ENCODE results near the gene KCNIP2. TPM values are rescaled to one million over a fixed set of nuclear protein-coding genes. Genes with fewer than 3 reads are reported as not detected.

Gene KCNIP2
- total RNA-seq, 4 donors from 2014 or later = 0.32 to 1.7 (median 0.54) TPM

GRCh38 chr10:101780187-101780817 lies 63.3 kb downstream of the KCNIP2 start:
- intact Hi-C loops (cut with DNase I) = loop anchor here (5.0 kb wide), 3 partner anchors 37 to 227 kb away; partner anchors contain the start of gene OGA

GRCh38 chr10:101779544-101780186 lies 63.9 kb downstream of the KCNIP2 start:
- WGBS = 6% methylated on average over 19 of the region's 51 CpGs
- Histone ChIP-seq H3K9me3 (no peaks in the 10 kb centered on the region), H3K27me3 (peaks cover 8 to 52% (median 31%) of the 10 kb centered on the region in 4 donors), H3K27ac (replicated peaks in 1 of 4) (no peak overlapping the region), H3K4me1 (peaks cover 54 to 82% (median 77%) of the 10 kb centered on the region in 4 donors), H3K4me3 (peak overlapping the region; percentile 45 to 59 (median 51)), H3K36me3 (peaks cover 0 to 8% (median 7%) of the 10 kb centered on the region in 4 donors)
- intact Hi-C loops (cut with DNase I) = loop anchor here (5.0 to 10.0 kb wide), 4 partner anchors 38 to 565 kb away; partner anchors contain the start of gene OGA
- TF ChIP-seq POLR2A (IDR thresholded peaks at IDR 0.05; ENCODE audit: low read depth) (no peak), POLR2AphosphoS5 (IDR thresholded peaks at IDR 0.05) (peak in 1 of 2 donors; percentile 26), EP300 (IDR thresholded peaks at IDR 0.05) (no peak), CTCF (IDR thresholded peaks at IDR 0.05) (peak in 2 of 3 experiments; percentile 68 to 83)
- DNase-seq (ENCODE audit: extremely low spot score) = no peak

More at GRCh38 chr10:101780187-101780817, 63.3 kb downstream of the KCNIP2 start:
- no peak for DNase-seq (ENCODE audit: extremely low spot score)
- Histone ChIP-seq H3K9me3 (no peaks in the 10 kb centered on the region), H3K4me1 (peaks cover 49 to 79% (median 72%) of the 10 kb centered on the region in 4 donors), H3K4me3 (peak overlapping the region; percentile 45 to 59 (median 51)), H3K27ac (replicated peaks in 1 of 4) (no peak overlapping the region), H3K27me3 (peaks cover 3 to 46% (median 25%) of the 10 kb centered on the region in 4 donors), H3K36me3 (peaks cover 0 to 15% (median 14%) of the 10 kb centered on the region in 4 donors)
- TF ChIP-seq EP300 (IDR thresholded peaks at IDR 0.05) (no peak), POLR2A (IDR thresholded peaks at IDR 0.05; ENCODE audit: low read depth) (no peak), POLR2AphosphoS5 (IDR thresholded peaks at IDR 0.05) (no peak), CTCF (IDR thresholded peaks at IDR 0.05) (no peak)
- WGBS = 23% methylated on average over 16 of the region's 17 CpGs

GRCh38 chr10:101778781-101779543 lies 64.6 kb downstream of the KCNIP2 start:
- H3K36me3 ChIP-seq = peaks cover 0 to 1% (median under 1%) of the 10 kb centered on the region in 4 donors
- DNase-seq (ENCODE audit: extremely low spot score) = no peak
- peaks cover 8 to 59% (median 38%) of the 10 kb centered on the region in 4 donors for H3K27me3 ChIP-seq
- H3K9me3 ChIP-seq = no peaks in the 10 kb centered on the region
- TF ChIP-seq CTCF (IDR thresholded peaks at IDR 0.05) = no peak
- TF ChIP-seq POLR2A (IDR thresholded peaks at IDR 0.05; ENCODE audit: low read depth) = no peak
- no peak for TF ChIP-seq POLR2AphosphoS5 (IDR thresholded peaks at IDR 0.05)
- no peak for TF ChIP-seq EP300 (IDR thresholded peaks at IDR 0.05)
- 15% methylated on average over 52 of the region's 58 CpGs for WGBS
- intact Hi-C loops (cut with DNase I) = loop anchor here (10.0 kb wide), 1 partner anchor 564 kb away; no protein-coding TSS in a partner anchor
- peak overlapping the region; percentile 45 to 59 (median 51) for H3K4me3 ChIP-seq
- no peak overlapping the region for H3K27ac ChIP-seq (replicated peaks in 1 of 4)
- H3K4me1 ChIP-seq = peaks cover 54 to 82% (median 79%) of the 10 kb centered on the region in 4 donors

- peaks cover 12 to 66% (median 44%) of the 10 kb centered on the region in 4 donors for H3K27me3 ChIP-seq
- no peak overlapping the region for H3K27ac ChIP-seq (replicated peaks in 1 of 4)
- peak overlapping the region in 1 of 4 donors; percentile 51 for H3K4me3 ChIP-seq
- H3K4me1 ChIP-seq = peaks cover 48 to 81% (median 80%) of the 10 kb centered on the region in 4 donors
- no peaks in the 10 kb centered on the region for H3K36me3 ChIP-seq
- 68% methylated on average over 12 of the region's 12 CpGs for WGBS
- no peak for DNase-seq (ENCODE audit: extremely low spot score)
- intact Hi-C loops (cut with DNase I) = loop anchor here (10.0 kb wide), 1 partner anchor 563 kb away; no protein-coding TSS in a partner anchor
- no peak for TF ChIP-seq POLR2AphosphoS5 (IDR thresholded peaks at IDR 0.05)
- no peak for TF ChIP-seq EP300 (IDR thresholded peaks at IDR 0.05)
- no peak for TF ChIP-seq POLR2A (IDR thresholded peaks at IDR 0.05; ENCODE audit: low read depth)
- TF ChIP-seq CTCF (IDR thresholded peaks at IDR 0.05) = no peak
- H3K9me3 ChIP-seq = no peaks in the 10 kb centered on the region
Observed at GRCh38 chr10:101778151-101778780, 65.3 kb downstream of the KCNIP2 start.

Data from esophagus muscularis mucosa (tissue), 4 donors.